Trophoblast cell (in vitro differentiated cells and primary cell): ENCODE results near the gene ANKRD17. TPM values are rescaled to one million over a fixed set of nuclear protein-coding genes. Genes with fewer than 3 reads are reported as not detected.

Source experiments
- DNase-seq, 2 donors: peaks; one replicate each; pipeline ENCODE4 v3.0.0-alpha.2; 2016
- H2AFZ ChIP-seq: 2 replicates; pipeline ENCODE4 v1.6.1; 2013; ENCODE audit warnings: low read length, moderate library complexity, mild to moderate bottlenecking; ENCODE audit not compliant: insufficient read depth, poor library complexity
- H2AK5ac ChIP-seq: 2 replicates; pipeline ENCODE4 v1.6.1; 2013; ENCODE audit warnings: mild to moderate bottlenecking, low read length
- H2BK120ac ChIP-seq: 2 replicates; pipeline ENCODE4 v1.6.1; 2013; ENCODE audit warnings: low read length, mild to moderate bottlenecking, moderate library complexity; ENCODE audit not compliant: insufficient read depth, poor library complexity
- H2BK12ac ChIP-seq: 2 replicates; pipeline ENCODE4 v1.6.1; 2013; ENCODE audit warnings: mild to moderate bottlenecking, low read length, moderate library complexity
- H2BK5ac ChIP-seq: 2 replicates; pipeline ENCODE4 v1.6.1; 2013; ENCODE audit warnings: low read length, low read depth, moderate library complexity, mild to moderate bottlenecking; ENCODE audit not compliant: poor library complexity
- H3K14ac ChIP-seq: 2 replicates; pipeline ENCODE4 v1.6.1; 2013; ENCODE audit warnings: mild to moderate bottlenecking, low read length
- H3K18ac ChIP-seq: 2 replicates; pipeline ENCODE4 v1.6.1; 2013; ENCODE audit warnings: mild to moderate bottlenecking, low read length
- H3K23ac ChIP-seq: 2 replicates; pipeline ENCODE4 v1.6.1; 2013; ENCODE audit warnings: low read length
- H3K27ac ChIP-seq: 2 replicates; pipeline ENCODE4 v1.5.1; 2013; ENCODE audit warnings: low read depth, mild to moderate bottlenecking, inconsistent platforms, low read length, moderate library complexity
- H3K27me3 ChIP-seq: 2 replicates; pipeline ENCODE4 v1.6.1; 2013; ENCODE audit warnings: inconsistent platforms, mild to moderate bottlenecking, low read length, moderate library complexity; ENCODE audit not compliant: insufficient read depth
- H3K36me3 ChIP-seq, 2 experiments: 1 replicate in 1 of 2; 2 replicates in 1 of 2; pipeline ENCODE4 v1.6.1; 2013; ENCODE audit warnings: low read length in 2 of 2, mild to moderate bottlenecking in 2 of 2, moderate library complexity in 1 of 2; ENCODE audit not compliant: insufficient read depth in 2 of 2, control insufficient read depth in 1 of 2
- H3K4ac ChIP-seq: 2 replicates; pipeline ENCODE4 v1.6.1; 2013; ENCODE audit warnings: low read depth, mild to moderate bottlenecking, low read length, moderate library complexity
- H3K4me1 ChIP-seq, 2 experiments: 1 replicate in 1 of 2; 2 replicates in 1 of 2; pipeline ENCODE4 v1.6.1; 2013; ENCODE audit warnings: low read length in 2 of 2, mild to moderate bottlenecking in 2 of 2, moderate library complexity in 1 of 2; ENCODE audit not compliant: insufficient read depth in 2 of 2, control insufficient read depth in 1 of 2
- H3K4me2 ChIP-seq: 2 replicates; pipeline ENCODE4 v1.6.1; 2013; ENCODE audit warnings: inconsistent platforms, mild to moderate bottlenecking, low read length, moderate library complexity
- H3K4me3 ChIP-seq: 2 replicates; pipeline ENCODE4 v1.5.1; 2013; ENCODE audit warnings: mild to moderate bottlenecking, low read depth, low read length, inconsistent platforms
- H3K79me1 ChIP-seq: one replicate; pipeline ENCODE4 v1.6.1; 2013; ENCODE audit warnings: low read length
- H3K79me2 ChIP-seq: 2 replicates; pipeline ENCODE4 v1.6.1; 2013; ENCODE audit warnings: low read length, mild to moderate bottlenecking; ENCODE audit not compliant: control insufficient read depth, insufficient read depth, poor library complexity
- H3K9ac ChIP-seq: 2 replicates; pipeline ENCODE4 v1.6.1; 2013; ENCODE audit warnings: mild to moderate bottlenecking, low read length
- H3K9me3 ChIP-seq: 2 replicates; pipeline ENCODE4 v1.6.1; 2013; ENCODE audit warnings: low read depth, mild to moderate bottlenecking, control low read depth, inconsistent platforms, low read length; ENCODE audit not compliant: insufficient read depth
- H4K12ac ChIP-seq: 2 replicates; pipeline ENCODE4 v1.6.1; 2013; ENCODE audit warnings: low read depth, mild to moderate bottlenecking, low read length, moderate library complexity
- H4K8ac ChIP-seq: 2 replicates; pipeline ENCODE4 v1.6.1; 2013; ENCODE audit warnings: low read depth, mild to moderate bottlenecking, low read length, moderate library complexity
- H4K91ac ChIP-seq: one replicate; pipeline ENCODE4 v1.6.1; 2013; ENCODE audit warnings: low read depth, mild to moderate bottlenecking, low read length, moderate library complexity
- WGBS: extraction: QIAGEN DNeasy Blood & Tissue Kit; methylation state at CpG from one replicate; pipeline ENCODE4 v1.1.7; 2013; ENCODE audit warnings: missing lambda C conversion rate; ENCODE audit not compliant: insufficient read length, insufficient coverage; ENCODE audit errors: extremely low coverage; 5-methylcytosine and 5-hydroxymethylcytosine counted together
- polyA plus RNA-seq: library from polyadenylated mRNA; stranded (reverse); fragments of 200-250 nt; gene quantifications from 2 replicates; pipeline ENCODE4 v1.2.3, GENCODE V29; 2013

The ANKRD17 gene, protein sequence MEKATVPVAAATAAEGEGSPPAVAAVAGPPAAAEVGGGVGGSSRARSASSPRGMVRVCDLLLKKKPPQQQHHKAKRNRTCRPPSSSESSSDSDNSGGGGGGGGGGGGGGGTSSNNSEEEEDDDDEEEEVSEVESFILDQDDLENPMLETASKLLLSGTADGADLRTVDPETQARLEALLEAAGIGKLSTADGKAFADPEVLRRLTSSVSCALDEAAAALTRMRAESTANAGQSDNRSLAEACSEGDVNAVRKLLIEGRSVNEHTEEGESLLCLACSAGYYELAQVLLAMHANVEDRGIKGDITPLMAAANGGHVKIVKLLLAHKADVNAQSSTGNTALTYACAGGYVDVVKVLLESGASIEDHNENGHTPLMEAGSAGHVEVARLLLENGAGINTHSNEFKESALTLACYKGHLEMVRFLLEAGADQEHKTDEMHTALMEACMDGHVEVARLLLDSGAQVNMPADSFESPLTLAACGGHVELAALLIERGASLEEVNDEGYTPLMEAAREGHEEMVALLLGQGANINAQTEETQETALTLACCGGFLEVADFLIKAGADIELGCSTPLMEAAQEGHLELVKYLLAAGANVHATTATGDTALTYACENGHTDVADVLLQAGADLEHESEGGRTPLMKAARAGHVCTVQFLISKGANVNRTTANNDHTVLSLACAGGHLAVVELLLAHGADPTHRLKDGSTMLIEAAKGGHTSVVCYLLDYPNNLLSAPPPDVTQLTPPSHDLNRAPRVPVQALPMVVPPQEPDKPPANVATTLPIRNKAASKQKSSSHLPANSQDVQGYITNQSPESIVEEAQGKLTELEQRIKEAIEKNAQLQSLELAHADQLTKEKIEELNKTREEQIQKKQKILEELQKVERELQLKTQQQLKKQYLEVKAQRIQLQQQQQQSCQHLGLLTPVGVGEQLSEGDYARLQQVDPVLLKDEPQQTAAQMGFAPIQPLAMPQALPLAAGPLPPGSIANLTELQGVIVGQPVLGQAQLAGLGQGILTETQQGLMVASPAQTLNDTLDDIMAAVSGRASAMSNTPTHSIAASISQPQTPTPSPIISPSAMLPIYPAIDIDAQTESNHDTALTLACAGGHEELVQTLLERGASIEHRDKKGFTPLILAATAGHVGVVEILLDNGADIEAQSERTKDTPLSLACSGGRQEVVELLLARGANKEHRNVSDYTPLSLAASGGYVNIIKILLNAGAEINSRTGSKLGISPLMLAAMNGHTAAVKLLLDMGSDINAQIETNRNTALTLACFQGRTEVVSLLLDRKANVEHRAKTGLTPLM (N-terminal part only)
- 38.9 and 39.8 TPM in 2 replicates for polyA plus RNA-seq

GRCh38 chr4:73258686-73259570 lies at the start of gene ANKRD17:
Gene ANKRD17 (minus strand): TSS chr4:73258798. CDS start chr4:73258668, 130 bp downstream.
- no peak within 1 kb of the TSS for H3K23ac ChIP-seq
- peak within 1 kb of the TSS; percentile 95 for H2BK120ac ChIP-seq
- peak within 1 kb of the TSS; percentile 83 for H4K8ac ChIP-seq
- H4K91ac ChIP-seq = peak within 1 kb of the TSS; percentile 97
- no peaks in the 10 kb centered on the region for H3K9me3 ChIP-seq
- peaks cover 17% of the 10 kb centered on the region for H3K79me2 ChIP-seq
- peak; percentile 90 to 96 for DNase-seq
- no peak within 1 kb of the TSS for H2BK12ac ChIP-seq
- H3K14ac ChIP-seq = peak within 1 kb of the TSS; percentile 94
- H3K4me2 ChIP-seq = peak within 1 kb of the TSS; percentile 87
- no peaks in the 10 kb centered on the region for H3K27me3 ChIP-seq
- peak within 1 kb of the TSS; percentile 75 for H4K12ac ChIP-seq
- peak within 1 kb of the TSS; percentile 98 for H3K27ac ChIP-seq
- no peaks in the 10 kb centered on the region for H3K36me3 ChIP-seq
- peak within 1 kb of the TSS; percentile 99 for H3K4me3 ChIP-seq
- H2BK5ac ChIP-seq = peak within 1 kb of the TSS; percentile 98
- peak within 1 kb of the TSS; percentile 94 for H2AFZ ChIP-seq
- H3K4ac ChIP-seq = peak within 1 kb of the TSS; percentile 92
- peak within 1 kb of the TSS; percentile 92 for H2AK5ac ChIP-seq
- WGBS = no CpG with 5 or more reads among the region's 80 CpGs
- H3K4me1 ChIP-seq = no peaks in the 10 kb centered on the region
- H3K9ac ChIP-seq = peak within 1 kb of the TSS; percentile 88
- peaks cover 20% of the 10 kb centered on the region for H3K79me1 ChIP-seq
- peak within 1 kb of the TSS; percentile 96 for H3K18ac ChIP-seq

DNA sequence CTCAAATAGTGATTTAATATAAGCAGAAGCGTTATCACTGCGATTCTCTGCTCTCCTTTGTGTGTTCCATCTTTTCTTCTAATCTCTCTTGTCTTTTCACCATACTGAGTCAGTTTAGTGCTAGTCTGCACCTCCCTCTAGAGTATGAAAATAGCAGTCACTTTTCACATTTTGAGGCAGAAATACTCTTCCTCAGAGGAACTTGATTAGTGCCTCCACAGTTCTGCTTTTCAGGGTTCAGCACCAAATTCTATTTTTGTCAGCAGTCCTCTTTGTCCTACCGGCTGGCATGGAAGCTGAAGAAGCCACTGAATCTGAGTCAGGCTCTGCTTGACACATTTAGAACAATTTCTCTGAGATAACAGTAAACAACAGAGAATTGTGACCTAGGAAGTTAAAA lies 49.7 kb upstream of the ANKRD17 start:
- H3K9me3 ChIP-seq = no peaks in the 10 kb centered on the region
- no peak overlapping the region for H3K23ac ChIP-seq
- H3K79me2 ChIP-seq = no peaks in the 10 kb centered on the region
- DNase-seq = peak in 1 of 2 donors; percentile 23
- H3K18ac ChIP-seq = no peak overlapping the region
- no peaks in the 10 kb centered on the region for H3K36me3 ChIP-seq
- H3K4me1 ChIP-seq = no peaks in the 10 kb centered on the region
- no peak overlapping the region for H3K4me2 ChIP-seq
- no peak overlapping the region for H3K4ac ChIP-seq
- no peak overlapping the region for H2BK12ac ChIP-seq
- H4K91ac ChIP-seq = no peak overlapping the region
- WGBS = no CpG with 5 or more reads among the region's 3 CpGs
- no peak overlapping the region for H2BK5ac ChIP-seq
- H3K79me1 ChIP-seq = no peaks in the 10 kb centered on the region
- no peak overlapping the region for H4K12ac ChIP-seq
- H3K14ac ChIP-seq = no peak overlapping the region
- no peak overlapping the region for H4K8ac ChIP-seq
- H3K27me3 ChIP-seq = no peaks in the 10 kb centered on the region
- no peak overlapping the region for H2AFZ ChIP-seq
- no peak overlapping the region for H3K9ac ChIP-seq
- H3K27ac ChIP-seq = no peak overlapping the region
- no peak overlapping the region for H3K4me3 ChIP-seq
- no peak overlapping the region for H2AK5ac ChIP-seq
- no peak overlapping the region for H2BK120ac ChIP-seq

DNA sequence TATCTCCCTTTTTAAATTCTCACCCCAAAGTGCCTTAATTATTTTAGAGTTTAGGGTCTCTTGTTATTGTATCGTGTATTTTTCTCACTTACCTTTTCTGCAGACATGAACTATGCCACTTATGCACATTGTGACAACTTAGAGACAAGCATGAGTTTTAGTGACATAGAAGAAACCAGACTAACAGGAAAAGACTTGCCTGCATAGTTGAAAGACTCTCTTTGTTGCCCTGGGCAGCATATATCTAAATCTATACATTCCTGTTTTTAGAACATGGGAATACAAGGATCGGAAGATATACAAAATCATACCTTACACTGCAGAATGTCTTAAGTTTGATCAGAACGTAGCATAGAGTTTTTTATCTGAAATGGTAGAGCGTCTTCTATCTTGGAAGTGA lies 45.1 kb upstream of the ANKRD17 start:
- H2BK5ac ChIP-seq = no peak overlapping the region
- H2BK12ac ChIP-seq = no peak overlapping the region
- peaks cover 0 to 2% of the 10 kb centered on the region in 2 experiments for H3K4me1 ChIP-seq
- no peak overlapping the region for H4K12ac ChIP-seq
- WGBS = no CpG with 5 or more reads among the region's 4 CpGs
- H3K9ac ChIP-seq = no peak overlapping the region
- no peak overlapping the region for H3K23ac ChIP-seq
- no peak overlapping the region for H3K4ac ChIP-seq
- H4K8ac ChIP-seq = no peak overlapping the region
- no peak overlapping the region for H2AK5ac ChIP-seq
- H3K27me3 ChIP-seq = no peaks in the 10 kb centered on the region
- peaks cover 3% of the 10 kb centered on the region for H3K9me3 ChIP-seq
- H3K79me2 ChIP-seq = no peaks in the 10 kb centered on the region
- H2AFZ ChIP-seq = no peak overlapping the region
- H3K4me3 ChIP-seq = no peak overlapping the region
- H3K27ac ChIP-seq = no peak overlapping the region
- H4K91ac ChIP-seq = no peak overlapping the region
- H2BK120ac ChIP-seq = no peak overlapping the region
- DNase-seq = peak; percentile 30 to 85
- no peak overlapping the region for H3K18ac ChIP-seq
- no peaks in the 10 kb centered on the region for H3K36me3 ChIP-seq
- no peaks in the 10 kb centered on the region for H3K79me1 ChIP-seq
- H3K4me2 ChIP-seq = no peak overlapping the region
- H3K14ac ChIP-seq = no peak overlapping the region
